Osteoblast (primary cell): ENCODE data around the gene PRR14L. TPM values are rescaled to one million over a fixed set of nuclear protein-coding genes. Genes with fewer than 3 reads are reported as not detected.
A peak's percentile ranks its signal among the peaks of the same experiment; 100 is the strongest.

Source experiments
- DNase-seq: peaks from one replicate; pipeline ENCODE4 v3.0.0; 2011; ENCODE audit warnings: low spot score, mixed read lengths; ENCODE audit not compliant: insufficient read length; ENCODE audit errors: missing footprints
- H2AFZ ChIP-seq: 2 replicates; pipeline ENCODE4 v1.6.0; 2011; ENCODE audit warnings: mild to moderate bottlenecking, low read length
- H3K27ac ChIP-seq: 2 replicates; pipeline ENCODE4 v1.5.1; 2011; ENCODE audit warnings: mild to moderate bottlenecking, low read depth, low read length, moderate library complexity
- H3K27me3 ChIP-seq: 2 replicates; pipeline ENCODE4 v1.6.0; 2012; ENCODE audit warnings: mild to moderate bottlenecking, control low read depth, inconsistent platforms, low read length, moderate library complexity; ENCODE audit not compliant: insufficient read depth
- H3K36me3 ChIP-seq: 2 replicates; pipeline ENCODE4 v1.5.1; 2011; ENCODE audit warnings: mild to moderate bottlenecking, low read length, control low read depth, moderate library complexity; ENCODE audit not compliant: insufficient read depth
- H3K4me1 ChIP-seq: 2 replicates; pipeline ENCODE4 v1.5.1; 2011; ENCODE audit warnings: mild to moderate bottlenecking, low read length, control low read depth, moderate library complexity; ENCODE audit not compliant: insufficient read depth
- H3K4me2 ChIP-seq: 2 replicates; pipeline ENCODE4 v1.6.0; 2011; ENCODE audit warnings: mild to moderate bottlenecking, low read length; ENCODE audit not compliant: insufficient read depth
- H3K4me3 ChIP-seq: fragments of 200-600 bp; sonication (generic); 3 replicates; pipeline ENCODE4 v1.5.1; 2012; ENCODE audit warnings: mild to moderate bottlenecking, low read length, inconsistent platforms; ENCODE audit not compliant: insufficient read depth
- H3K79me2 ChIP-seq: 2 replicates; pipeline ENCODE4 v1.6.0; 2012; ENCODE audit warnings: mild to moderate bottlenecking, low read length, control low read depth, inconsistent platforms; ENCODE audit not compliant: insufficient read depth
- H3K9me3 ChIP-seq: 2 replicates; pipeline ENCODE4 v1.5.1; 2011; ENCODE audit warnings: low read depth, low read length, control low read depth
- H4K20me1 ChIP-seq: 2 replicates; pipeline ENCODE4 v1.6.0; 2012; ENCODE audit warnings: mild to moderate bottlenecking, low read length, control low read depth; ENCODE audit not compliant: insufficient read depth
- CTCF ChIP-seq: IDR thresholded peaks from 2 replicates; pipeline ENCODE4 v1.5.1; 2011; ENCODE audit warnings: mild to moderate bottlenecking, low read depth, low read length, moderate library complexity; ENCODE audit errors: extremely low read depth
- total RNA-seq: library from RNA; depleted of rRNA; stranded (reverse); fragments of >200 nt; gene quantifications from 2 replicates; pipeline ENCODE4 v1.2.3, GENCODE V29; 2012

The PRR14L gene
- total RNA-seq, 1 donor, result 22.1 TPM

- H3K4me1 ChIP-seq, result peaks cover 12% of the 10 kb centered on the region
- TF ChIP-seq CTCF, result no peak
- no peak for DNase-seq
- H3K9me3 ChIP-seq, result no peaks in the 10 kb centered on the region
- H4K20me1 ChIP-seq, result peaks cover 14% of the 10 kb centered on the region
- no peak overlapping the region for H3K4me2 ChIP-seq
- H2AFZ ChIP-seq, result no peak overlapping the region
- no peak overlapping the region for H3K27ac ChIP-seq
- H3K79me2 ChIP-seq, result peaks cover 89% of the 10 kb centered on the region
- H3K4me3 ChIP-seq, result no peak overlapping the region
- no peaks in the 10 kb centered on the region for H3K27me3 ChIP-seq
- H3K36me3 ChIP-seq, result peaks cover 5% of the 10 kb centered on the region
Observed at GRCh38 chr22:31654408-31654807, 95.5 kb downstream of the PRR14L start.

GRCh38 chr22:31653944-31654343 lies 96.0 kb downstream of the PRR14L start:
- peaks cover 8% of the 10 kb centered on the region for H3K36me3 ChIP-seq
- peaks cover 88% of the 10 kb centered on the region for H3K79me2 ChIP-seq
- H4K20me1 ChIP-seq, result peaks cover 14% of the 10 kb centered on the region
- H3K27ac ChIP-seq, result no peak overlapping the region
- no peak overlapping the region for H3K4me3 ChIP-seq
- no peak for TF ChIP-seq CTCF
- H3K27me3 ChIP-seq, result no peaks in the 10 kb centered on the region
- H3K4me1 ChIP-seq, result peaks cover 12% of the 10 kb centered on the region
- no peak overlapping the region for H2AFZ ChIP-seq
- no peaks in the 10 kb centered on the region for H3K9me3 ChIP-seq
- no peak for DNase-seq
- H3K4me2 ChIP-seq, result no peak overlapping the region

- no peak for DNase-seq
- TF ChIP-seq CTCF, result no peak
- H4K20me1 ChIP-seq, result peaks cover 12% of the 10 kb centered on the region
- peaks cover 83% of the 10 kb centered on the region for H3K79me2 ChIP-seq
- H3K27me3 ChIP-seq, result no peaks in the 10 kb centered on the region
- H3K27ac ChIP-seq, result no peak overlapping the region
- no peak overlapping the region for H2AFZ ChIP-seq
- H3K9me3 ChIP-seq, result no peaks in the 10 kb centered on the region
- H3K4me2 ChIP-seq, result no peak overlapping the region
- peaks cover 12% of the 10 kb centered on the region for H3K4me1 ChIP-seq
- H3K4me3 ChIP-seq, result no peak overlapping the region
- H3K36me3 ChIP-seq, result peaks cover 12% of the 10 kb centered on the region
Observed at GRCh38 chr22:31652911-31653684, 96.8 kb downstream of the PRR14L start.

- H3K27me3 ChIP-seq, result no peaks in the 10 kb centered on the region
- TF ChIP-seq CTCF, result no peak
Observed at GRCh38 chr22:31652088-31652487, 97.8 kb downstream of the PRR14L start.

More at GRCh38 chr22:31652088-31652487, 97.8 kb downstream of the PRR14L start:
- Histone ChIP-seq H3K27ac (peak overlapping the region; percentile 36), H3K79me2 (peaks cover 77% of the 10 kb centered on the region), H3K36me3 (peaks cover 15% of the 10 kb centered on the region), H3K4me2 (no peak overlapping the region), H3K4me1 (peaks cover 22% of the 10 kb centered on the region), H3K4me3 (no peak overlapping the region), H4K20me1 (peaks cover 8% of the 10 kb centered on the region), H3K9me3 (no peaks in the 10 kb centered on the region), H2AFZ (no peak overlapping the region)
- DNase-seq, result no peak
